H9 (cell line): ENCODE data around the gene DCHS1. TPM values are rescaled to one million over a fixed set of nuclear protein-coding genes. Genes with fewer than 3 reads are reported as not detected.

Experiments used
- DNase-seq: peaks from one replicate; pipeline ENCODE4 v3.0.0-alpha.2; 2017
- H2AFZ ChIP-seq: one replicate; pipeline ENCODE4 v1.6.1; 2013; ENCODE audit warnings: mild to moderate bottlenecking, low read length, control low read depth, moderate library complexity
- H2AK5ac ChIP-seq: 2 replicates; pipeline ENCODE4 v1.6.1; 2013; ENCODE audit warnings: low read length, control low read depth, mixed read lengths; ENCODE audit not compliant: insufficient read length
- H2BK120ac ChIP-seq: one replicate; pipeline ENCODE4 v1.6.1; 2013; ENCODE audit warnings: low read depth, mild to moderate bottlenecking, low read length, control low read depth, inconsistent platforms; ENCODE audit not compliant: poor library complexity, severe bottlenecking
- H2BK12ac ChIP-seq: 2 replicates; pipeline ENCODE4 v1.6.1; 2013; ENCODE audit warnings: low read length, control low read depth, mixed read lengths, low read depth; ENCODE audit not compliant: insufficient read length
- H2BK15ac ChIP-seq: 2 replicates; pipeline ENCODE4 v1.6.1; 2013; ENCODE audit warnings: low read depth, low read length, control low read depth
- H2BK20ac ChIP-seq: one replicate; pipeline ENCODE4 v1.6.1; 2013; ENCODE audit warnings: low read depth, mild to moderate bottlenecking, low read length, control low read depth, inconsistent platforms; ENCODE audit not compliant: poor library complexity, severe bottlenecking
- H2BK5ac ChIP-seq: 2 replicates; pipeline ENCODE4 v1.6.1; 2013; ENCODE audit warnings: low read length, control low read depth, mixed read lengths; ENCODE audit not compliant: insufficient read length
- H3K14ac ChIP-seq: 2 replicates; pipeline ENCODE4 v1.6.1; 2013; ENCODE audit warnings: low read length, control low read depth; ENCODE audit not compliant: insufficient read depth
- H3K18ac ChIP-seq: 2 replicates; pipeline ENCODE4 v1.6.1; 2013; ENCODE audit warnings: low read depth, mild to moderate bottlenecking, mixed read lengths, low read length, control low read depth; ENCODE audit not compliant: insufficient read length
- H3K23ac ChIP-seq: 2 replicates; pipeline ENCODE4 v1.6.1; 2013; ENCODE audit warnings: low read length, control low read depth, mixed read lengths, low read depth; ENCODE audit not compliant: insufficient read length
- H3K23me2 ChIP-seq: 2 replicates; pipeline ENCODE4 v1.6.1; 2013; ENCODE audit warnings: low read depth, mild to moderate bottlenecking, mixed read lengths, low read length, control low read depth; ENCODE audit not compliant: insufficient read length, poor library complexity, severe bottlenecking
- H3K27ac ChIP-seq: 2 replicates; pipeline ENCODE4 v1.5.1; 2013; ENCODE audit warnings: low read length, control low read depth, mixed read lengths, low read depth; ENCODE audit not compliant: insufficient read length
- H3K27me3 ChIP-seq: 2 replicates; pipeline ENCODE4 v1.6.1; 2013; ENCODE audit warnings: low read length, control low read depth, inconsistent platforms; ENCODE audit not compliant: insufficient read depth
- H3K4ac ChIP-seq: 2 replicates; pipeline ENCODE4 v1.6.1; 2013; ENCODE audit warnings: low read depth, mild to moderate bottlenecking, control low read depth, inconsistent platforms, low read length, moderate library complexity
- H3K4me1 ChIP-seq: 2 replicates; pipeline ENCODE4 v1.6.1; 2013; ENCODE audit warnings: low read length, control low read depth, inconsistent platforms; ENCODE audit not compliant: insufficient read depth
- H3K4me2 ChIP-seq: 2 replicates; pipeline ENCODE4 v1.6.1; 2013; ENCODE audit warnings: low read length, control low read depth, mixed read lengths; ENCODE audit not compliant: insufficient read length, insufficient read depth
- H3K56ac ChIP-seq: 2 replicates; pipeline ENCODE4 v1.6.1; 2013; ENCODE audit warnings: low read depth, mild to moderate bottlenecking, mixed read lengths, low read length, control low read depth; ENCODE audit not compliant: insufficient read length
- H3K79me1 ChIP-seq: 2 replicates; pipeline ENCODE4 v1.6.1; 2013; ENCODE audit warnings: low read depth, mild to moderate bottlenecking, moderate library complexity, low read length, control low read depth, inconsistent platforms; ENCODE audit not compliant: insufficient read depth, poor library complexity, severe bottlenecking
- H3K79me2 ChIP-seq: 2 replicates; pipeline ENCODE4 v1.6.1; 2013; ENCODE audit warnings: low read length, control low read depth, inconsistent platforms; ENCODE audit not compliant: insufficient read depth
- H3K9ac ChIP-seq: 2 replicates; pipeline ENCODE4 v1.6.1; 2013; ENCODE audit warnings: low read length, control low read depth, mixed read lengths; ENCODE audit not compliant: insufficient read length; ENCODE audit errors: extremely low read depth
- H3K9me3 ChIP-seq: one replicate; pipeline ENCODE4 v1.6.1; 2013; ENCODE audit warnings: low read depth, low read length, inconsistent platforms; ENCODE audit not compliant: control insufficient read depth
- H3T11ph ChIP-seq: one replicate; pipeline ENCODE4 v1.6.1; 2013; ENCODE audit warnings: mild to moderate bottlenecking, low read length, control low read depth, inconsistent platforms
- H4K20me1 ChIP-seq: one replicate; pipeline ENCODE4 v1.6.1; 2013; ENCODE audit not compliant: control insufficient read depth, insufficient read length, insufficient read depth
- H4K5ac ChIP-seq: 2 replicates; pipeline ENCODE4 v1.6.1; 2013; ENCODE audit warnings: low read depth, mild to moderate bottlenecking, mixed read lengths, low read length, control low read depth; ENCODE audit not compliant: insufficient read length
- H4K8ac ChIP-seq: replicated peaks from 2 replicates; pipeline ENCODE4 v1.6.1; 2013; ENCODE audit warnings: low read length, control low read depth, mixed read lengths, low read depth; ENCODE audit not compliant: insufficient read length
- H4K91ac ChIP-seq: 2 replicates; pipeline ENCODE4 v1.6.1; 2013; ENCODE audit warnings: low read depth, mild to moderate bottlenecking, moderate library complexity, mixed read lengths, low read length, control low read depth; ENCODE audit not compliant: insufficient read length
- H3K27ac Mint-ChIP-seq, 3 experiments: 2 replicates in 2 of 3; 3 replicates in 1 of 3; pipeline ENCODE4 v1.8.0; 2020 to 2021; ENCODE audit warnings: mixed read lengths in 3 of 3, mild to moderate bottlenecking in 1 of 3, moderate library complexity in 1 of 3
- H3K27me3 Mint-ChIP-seq: 2 replicates; pipeline ENCODE4 v1.8.0; 2021; ENCODE audit warnings: low read depth, mild to moderate bottlenecking, moderate library complexity, mixed read lengths
- H3K36me3 Mint-ChIP-seq, 3 experiments: 2 replicates in 2 of 3; 3 replicates in 1 of 3; pipeline ENCODE4 v1.8.0; 2020 to 2021; ENCODE audit warnings: low read depth in 3 of 3, mixed read lengths in 3 of 3; ENCODE audit not compliant: insufficient read depth in 1 of 3
- H3K4me1 Mint-ChIP-seq, 2 experiments: 2 replicates each; pipeline ENCODE4 v1.8.0; 2020; ENCODE audit warnings: mixed read lengths in 2 of 2
- H3K4me3 Mint-ChIP-seq, 2 experiments: 2 replicates in 1 of 2; 3 replicates in 1 of 2; pipeline ENCODE4 v1.8.0; 2020 to 2021; ENCODE audit warnings: mild to moderate bottlenecking in 2 of 2, mixed read lengths in 2 of 2, moderate library complexity in 1 of 2
- H3K9me3 Mint-ChIP-seq, 2 experiments: 2 replicates in 1 of 2; 3 replicates in 1 of 2; pipeline ENCODE4 v1.8.0; 2020; ENCODE audit warnings: mild to moderate bottlenecking in 2 of 2, mixed read lengths in 2 of 2, moderate library complexity in 1 of 2
- WGBS: extraction: QIAGEN DNeasy Blood & Tissue Kit; methylation state at CpG from one replicate; pipeline ENCODE4 v1.1.7; 2013; ENCODE audit warnings: missing lambda C conversion rate, low lambda C conversion rate, mixed read lengths; ENCODE audit not compliant: insufficient read length; ENCODE audit errors: extremely low coverage; 5-methylcytosine and 5-hydroxymethylcytosine counted together
- total RNA-seq: library from RNA; stranded (reverse); gene quantifications from 2 replicates; pipeline ENCODE4 v1.2.1, GENCODE V29; 2021
- TF ChIP-seq, protein P1 (sequence below): fragments of 200-600 bp; sonication (generic); conservative IDR thresholded peaks from 3 replicates; pipeline ENCODE4 v1.8.0; 2021; ENCODE audit warnings: antibody characterized with exemption, mild to moderate bottlenecking

DCHS1 gene
- total RNA-seq, 1 experiment from 2014 or later: 12.5 TPM

DNA sequence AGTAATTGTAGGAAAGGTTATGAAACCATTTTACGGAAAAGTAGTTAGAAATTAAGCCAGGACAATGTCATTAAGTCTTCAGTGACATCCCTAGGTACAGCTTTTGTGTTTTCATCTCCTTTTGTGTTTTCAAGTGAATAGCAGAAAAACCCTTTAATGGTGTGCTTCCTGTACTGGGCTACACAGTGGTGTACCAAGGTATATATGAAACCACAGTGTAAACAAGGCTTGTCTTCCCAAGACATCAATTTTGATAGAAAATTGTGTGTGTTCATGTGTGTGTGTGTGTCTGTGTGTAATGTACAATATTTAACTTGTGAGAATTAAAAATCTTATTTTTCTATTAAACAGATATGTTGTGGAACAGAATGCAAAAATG, 18.6 kb upstream of the DCHS1 start:
- H3K18ac ChIP-seq: no peak overlapping the region
- no peaks in the 10 kb centered on the region for H3K9me3 ChIP-seq
- no peak for DNase-seq
- TF ChIP-seq, protein P1, sequence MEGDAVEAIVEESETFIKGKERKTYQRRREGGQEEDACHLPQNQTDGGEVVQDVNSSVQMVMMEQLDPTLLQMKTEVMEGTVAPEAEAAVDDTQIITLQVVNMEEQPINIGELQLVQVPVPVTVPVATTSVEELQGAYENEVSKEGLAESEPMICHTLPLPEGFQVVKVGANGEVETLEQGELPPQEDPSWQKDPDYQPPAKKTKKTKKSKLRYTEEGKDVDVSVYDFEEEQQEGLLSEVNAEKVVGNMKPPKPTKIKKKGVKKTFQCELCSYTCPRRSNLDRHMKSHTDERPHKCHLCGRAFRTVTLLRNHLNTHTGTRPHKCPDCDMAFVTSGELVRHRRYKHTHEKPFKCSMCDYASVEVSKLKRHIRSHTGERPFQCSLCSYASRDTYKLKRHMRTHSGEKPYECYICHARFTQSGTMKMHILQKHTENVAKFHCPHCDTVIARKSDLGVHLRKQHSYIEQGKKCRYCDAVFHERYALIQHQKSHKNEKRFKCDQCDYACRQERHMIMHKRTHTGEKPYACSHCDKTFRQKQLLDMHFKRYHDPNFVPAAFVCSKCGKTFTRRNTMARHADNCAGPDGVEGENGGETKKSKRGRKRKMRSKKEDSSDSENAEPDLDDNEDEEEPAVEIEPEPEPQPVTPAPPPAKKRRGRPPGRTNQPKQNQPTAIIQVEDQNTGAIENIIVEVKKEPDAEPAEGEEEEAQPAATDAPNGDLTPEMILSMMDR: no peak
- H3K4me1 ChIP-seq: no peaks in the 10 kb centered on the region; the same call in 1 of the 2 replicates
- no peak overlapping the region for H3K4me2 ChIP-seq
- no peak overlapping the region for H2AK5ac ChIP-seq
- H3K14ac ChIP-seq: no peak overlapping the region
- H3K9ac ChIP-seq: no peak overlapping the region
- no peak overlapping the region for H2BK20ac ChIP-seq
- H3K27me3 Mint-ChIP-seq: 0 out of 2 replicates have a peak, but pooled peaks cover 2% of the 10 kb centered on the region
- no CpG with 5 or more reads among the region's 1 CpG for WGBS
- H3K56ac ChIP-seq: no peak overlapping the region
- H3K27me3 ChIP-seq: no peaks in the 10 kb centered on the region
- no peak overlapping the region for H4K8ac ChIP-seq
- no peaks in the 10 kb centered on the region for H4K20me1 ChIP-seq
- no peaks in the 10 kb centered on the region for H3K23me2 ChIP-seq
- H3K27ac Mint-ChIP-seq: no peak overlapping the region
- no peak overlapping the region for H2BK120ac ChIP-seq
- H3T11ph ChIP-seq: no peak overlapping the region
- no peak overlapping the region for H3K4ac ChIP-seq
- H2AFZ ChIP-seq: no peak overlapping the region
- no peak overlapping the region for H2BK15ac ChIP-seq
- H3K4me1 Mint-ChIP-seq: no peaks in the 10 kb centered on the region
- no peak overlapping the region for H4K5ac ChIP-seq
- H3K9me3 Mint-ChIP-seq: no peaks in the 10 kb centered on the region
- H4K91ac ChIP-seq: no peak overlapping the region
- peaks cover 0 to under 1% (median 0%) of the 10 kb centered on the region in 3 experiments; a peak in 1 of 7 replicates for H3K36me3 Mint-ChIP-seq
- H3K79me2 ChIP-seq: no peaks in the 10 kb centered on the region
- no peaks in the 10 kb centered on the region for H3K79me1 ChIP-seq
- H3K27ac ChIP-seq: no peak overlapping the region
- H3K23ac ChIP-seq: no peak overlapping the region
- no peak overlapping the region for H3K4me3 Mint-ChIP-seq
- no peak overlapping the region for H2BK5ac ChIP-seq
- H2BK12ac ChIP-seq: no peak overlapping the region
